HEK293 (cell line): ENCODE results near the gene NEK7.

Experiments
- CTCF ChIA-PET: fragments of 350-600 bp; formaldehyde crosslinking; extraction: SDS; loops from one replicate; lab custom pipeline; 2021; ENCODE audit warnings: antibody characterized with exemption; lab: Yijun Ruan, JAX
- POLR2A ChIA-PET: fragments of 300-600 bp; formaldehyde crosslinking; extraction: SDS; loops from one replicate; lab custom pipeline; 2020; ENCODE audit warnings: antibody characterized with exemption, inconsistent platforms; lab: Yijun Ruan, JAX
- H3K27ac ChIP-seq: fragments of 200-500 bp; sonication (Bioruptor generic); 2 replicates; pipeline ENCODE4 v1.5.1; 2014; ENCODE audit warnings: low read depth, low read length, control low read depth, inconsistent platforms; ENCODE audit errors: extremely low read depth
- H3K36me3 ChIP-seq, 2 experiments: fragments of 200-500 bp in 1 of 2; sonication (Bioruptor generic) in 1 of 2; 1 replicate in 1 of 2; 2 replicates in 1 of 2; pipeline ENCODE4 v1.5.1; 2014 to 2017; ENCODE audit warnings: inconsistent platforms in 2 of 2, low read length in 2 of 2; ENCODE audit not compliant: control insufficient read depth in 2 of 2, insufficient read depth in 1 of 2
- H3K4me1 ChIP-seq: fragments of 200-500 bp; sonication (Bioruptor generic); 2 replicates; pipeline ENCODE4 v1.5.1; 2014; ENCODE audit warnings: mild to moderate bottlenecking, low read length, inconsistent platforms; ENCODE audit not compliant: control insufficient read depth, insufficient read depth
- H3K4me3 ChIP-seq: 2 replicates; pipeline ENCODE4 v1.5.1; 2011; ENCODE audit warnings: low read depth, mild to moderate bottlenecking, control low read depth, low read length, moderate library complexity
- H3K9me3 ChIP-seq: fragments of 200-500 bp; sonication (Bioruptor generic); 2 replicates; pipeline ENCODE4 v1.5.1; 2014; ENCODE audit warnings: low read depth, low read length, inconsistent platforms; ENCODE audit not compliant: control insufficient read depth, insufficient read depth
- BCL11A ChIP-seq: fragments of 450-650 bp; formaldehyde crosslinking; IDR thresholded peaks from 2 replicates; pipeline ENCODE4 v1.5.1; 2016; ENCODE audit warnings: low read depth, missing biosample characterization, missing genetic modification characterization
- BCL6B ChIP-seq: fragments of 450-650 bp; formaldehyde crosslinking; IDR thresholded peaks from 2 replicates; pipeline ENCODE4 v1.5.1; 2017; ENCODE audit warnings: missing biosample characterization, missing genetic modification characterization
- ELK4 ChIP-seq: IDR thresholded peaks from 2 replicates; pipeline ENCODE4 v1.6.1; 2011; ENCODE audit warnings: mild to moderate bottlenecking, low read depth, low read length, borderline replicate concordance
- GLI2 ChIP-seq: fragments of 450-650 bp; formaldehyde crosslinking; IDR thresholded peaks from 2 replicates; pipeline ENCODE4; 2017; ENCODE audit warnings: missing biosample characterization, missing genetic modification characterization, low read depth, borderline replicate concordance
- GLIS1 ChIP-seq: fragments of 450-650 bp; formaldehyde crosslinking; IDR thresholded peaks from 2 replicates; pipeline ENCODE4 v1.5.1; 2016; ENCODE audit warnings: missing biosample characterization, missing genetic modification characterization
- HOXD13 ChIP-seq: sonication (generic); formaldehyde crosslinking; IDR thresholded peaks from 2 replicates; pipeline ENCODE4 v1.8.0; 2022; ENCODE audit warnings: missing genetic modification reagents, borderline replicate concordance
- KLF1 ChIP-seq: fragments of 450-650 bp; formaldehyde crosslinking; IDR thresholded peaks from 2 replicates; pipeline ENCODE4 v1.5.1; 2016; ENCODE audit warnings: missing biosample characterization, missing genetic modification characterization
- PBX3 ChIP-seq: sonication (generic); formaldehyde crosslinking; IDR thresholded peaks from 2 replicates; pipeline ENCODE4 v1.8.1; 2022; ENCODE audit warnings: mild to moderate bottlenecking, moderate library complexity, missing genetic modification reagents
- PRDM6 ChIP-seq: fragments of 450-650 bp; formaldehyde crosslinking; IDR thresholded peaks from 2 replicates; pipeline ENCODE4 v1.5.1; 2017; ENCODE audit warnings: missing biosample characterization, missing genetic modification characterization
- WT1 ChIP-seq: fragments of 450-650 bp; formaldehyde crosslinking; IDR thresholded peaks from 2 replicates; pipeline ENCODE4 v1.5.1; 2016; ENCODE audit warnings: missing biosample characterization, missing genetic modification characterization
- ZBTB21 ChIP-seq: fragments of 450-650 bp; formaldehyde crosslinking; IDR thresholded peaks from 2 replicates; pipeline ENCODE4 v1.5.1; 2017; ENCODE audit warnings: missing biosample characterization, missing genetic modification characterization
- ZFHX2 ChIP-seq: fragments of 450-650 bp; formaldehyde crosslinking; conservative IDR thresholded peaks from 2 replicates; pipeline ENCODE4 v1.5.1; 2016; ENCODE audit warnings: missing biosample characterization, missing genetic modification characterization
- ZNF121 ChIP-seq: fragments of 450-650 bp; formaldehyde crosslinking; IDR thresholded peaks from 2 replicates; pipeline ENCODE4 v1.5.1; 2016; ENCODE audit warnings: missing biosample characterization, missing genetic modification characterization
- ZNF132 ChIP-seq: fragments of 450-650 bp; formaldehyde crosslinking; IDR thresholded peaks from 2 replicates; pipeline ENCODE4 v1.5.1; 2017; ENCODE audit warnings: missing biosample characterization, missing genetic modification characterization, borderline replicate concordance
- ZNF169 ChIP-seq: fragments of 450-650 bp; formaldehyde crosslinking; IDR thresholded peaks from 2 replicates; pipeline ENCODE4 v1.5.1; 2016; ENCODE audit warnings: missing biosample characterization, missing genetic modification characterization
- ZNF221 ChIP-seq: fragments of 450-650 bp; formaldehyde crosslinking; IDR thresholded peaks from 2 replicates; pipeline ENCODE4 v1.5.1; 2017; ENCODE audit warnings: missing biosample characterization, missing genetic modification characterization, borderline replicate concordance
- ZNF354C ChIP-seq: fragments of 450-650 bp; formaldehyde crosslinking; IDR thresholded peaks from 2 replicates; pipeline ENCODE4 v1.5.1; 2016; ENCODE audit warnings: missing biosample characterization, missing genetic modification characterization, low read depth, borderline replicate concordance
- ZNF362 ChIP-seq: fragments of 450-650 bp; formaldehyde crosslinking; IDR thresholded peaks from 2 replicates; pipeline ENCODE4 v1.5.1; 2016; ENCODE audit warnings: missing biosample characterization, missing genetic modification characterization
- ZNF514 ChIP-seq: fragments of 450-650 bp; formaldehyde crosslinking; IDR thresholded peaks from 2 replicates; pipeline ENCODE4 v1.5.1; 2016; ENCODE audit warnings: missing biosample characterization, missing genetic modification characterization
- ZNF530 ChIP-seq: fragments of 450-650 bp; formaldehyde crosslinking; IDR thresholded peaks from 2 replicates; pipeline ENCODE4 v1.5.1; 2016; ENCODE audit warnings: low read depth, missing biosample characterization, missing genetic modification characterization
- ZNF549 ChIP-seq: fragments of 450-650 bp; IDR thresholded peaks from 2 replicates; pipeline ENCODE4 v1.5.1; 2018; ENCODE audit warnings: missing biosample characterization, missing genetic modification characterization, mild to moderate bottlenecking, inconsistent platforms, moderate library complexity
- ZNF560 ChIP-seq: fragments of 450-650 bp; formaldehyde crosslinking; IDR thresholded peaks from 2 replicates; pipeline ENCODE4 v1.5.1; 2017; ENCODE audit warnings: missing biosample characterization, missing genetic modification characterization, borderline replicate concordance
- ZNF571 ChIP-seq: fragments of 450-650 bp; formaldehyde crosslinking; IDR thresholded peaks from 2 replicates; pipeline ENCODE4 v1.5.0; 2017; ENCODE audit warnings: missing biosample characterization, missing genetic modification characterization
- ZNF610 ChIP-seq: fragments of 450-650 bp; formaldehyde crosslinking; IDR thresholded peaks from 2 replicates; pipeline ENCODE4 v1.5.1; 2016; ENCODE audit warnings: missing biosample characterization, missing genetic modification characterization, borderline replicate concordance
- ZNF658 ChIP-seq: fragments of 450-650 bp; formaldehyde crosslinking; IDR thresholded peaks from 2 replicates; pipeline ENCODE4; 2016; ENCODE audit warnings: missing biosample characterization, missing genetic modification characterization
- ZSCAN23 ChIP-seq: fragments of 450-650 bp; formaldehyde crosslinking; IDR thresholded peaks from 2 replicates; pipeline ENCODE4 v1.5.1; 2016; ENCODE audit warnings: missing biosample characterization, missing genetic modification characterization
- ZXDB ChIP-seq: fragments of 450-650 bp; formaldehyde crosslinking; IDR thresholded peaks from 2 replicates; pipeline ENCODE4 v1.5.1; 2016; ENCODE audit warnings: missing biosample characterization, missing genetic modification characterization
- TF ChIP-seq, protein P1 (sequence below): fragments of 450-650 bp; formaldehyde crosslinking; IDR thresholded peaks from 2 replicates; pipeline ENCODE4 v1.5.1; 2016; ENCODE audit warnings: missing biosample characterization, missing genetic modification characterization
- TF ChIP-seq, protein P2 (sequence below): fragments of 450-650 bp; formaldehyde crosslinking; IDR thresholded peaks from 2 replicates; pipeline ENCODE4 v1.5.1; 2017; ENCODE audit warnings: missing biosample characterization, missing genetic modification characterization

Gene NEK7

GRCh38 chr1:198300451-198300850, 143.7 kb downstream of the NEK7 start:
- no peak overlapping the region for H3K4me3 ChIP-seq
- no peak for TF ChIP-seq GLIS1 (tag by site-specific recombination)
- no peak for TF ChIP-seq KLF1 (tag by site-specific recombination)
- TF ChIP-seq ZNF549 (tag by site-specific recombination), result no peak
- no peak for TF ChIP-seq ZXDB
- no peak for TF ChIP-seq ZFHX2 (tag by site-specific recombination)
- TF ChIP-seq ZNF362 (tag by site-specific recombination), result no peak
- TF ChIP-seq, protein P1, sequence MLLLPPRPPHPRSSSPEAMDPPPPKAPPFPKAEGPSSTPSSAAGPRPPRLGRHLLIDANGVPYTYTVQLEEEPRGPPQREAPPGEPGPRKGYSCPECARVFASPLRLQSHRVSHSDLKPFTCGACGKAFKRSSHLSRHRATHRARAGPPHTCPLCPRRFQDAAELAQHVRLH (tag by site-specific recombination), result no peak
- no peak for TF ChIP-seq ZNF354C (tag by site-specific recombination)
- TF ChIP-seq ZNF514 (tag by site-specific recombination), result no peak
- TF ChIP-seq ZBTB21 (tag by site-specific recombination), result no peak
- ChIA-PET CTCF (interaction anchor here (0.5 kb wide), 1 partner anchor 223 kb away, joined by 6 read pairs; no protein-coding TSS in a partner anchor), POLR2A (no interaction called here)
- no peak overlapping the region for H3K27ac ChIP-seq
- H3K9me3 ChIP-seq, result no peaks in the 10 kb centered on the region
- peaks cover 0 to 3% of the 10 kb centered on the region in 2 experiments; a peak in 1 of 3 replicates for H3K36me3 ChIP-seq
- H3K4me1 ChIP-seq, result no peaks in the 10 kb centered on the region

DNA sequence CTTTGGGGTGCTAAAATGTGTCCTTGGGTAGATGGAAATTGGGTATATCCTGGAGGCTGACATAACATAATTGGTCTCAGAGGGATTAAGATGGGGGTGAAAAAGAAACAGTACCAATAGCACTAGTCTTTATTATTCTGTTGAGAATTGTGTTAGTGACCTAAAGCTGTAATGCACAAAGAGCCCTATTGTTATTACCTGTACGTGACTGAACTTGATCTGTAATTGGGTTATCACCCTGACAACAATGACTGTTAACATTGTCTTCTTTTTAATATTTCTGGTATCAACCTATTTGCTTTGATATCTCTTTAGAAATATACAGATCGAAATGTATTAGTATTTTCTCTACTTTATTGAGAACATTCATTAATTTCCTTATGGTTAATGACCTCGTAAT, 147.6 kb downstream of the NEK7 start:
- Histone ChIP-seq H3K4me1 (no peaks in the 10 kb centered on the region; the same call in 1 of the 2 replicates), H3K36me3 (no peaks in the 10 kb centered on the region), H3K9me3 (no peaks in the 10 kb centered on the region), H3K4me3 (no peak overlapping the region), H3K27ac (no peak overlapping the region)
- ChIA-PET CTCF (interaction anchor here (0.6 kb wide), 2 partner anchors 19 to 99 kb away, joined by 3 read pairs; no protein-coding TSS in a partner anchor), POLR2A (no interaction called here)
- TF ChIP-seq HOXD13 (CRISPR knock-in tag), result no peak
- no peak for TF ChIP-seq WT1 (tag by site-specific recombination)
- no peak for TF ChIP-seq BCL11A (tag by site-specific recombination)
- TF ChIP-seq, protein P2, sequence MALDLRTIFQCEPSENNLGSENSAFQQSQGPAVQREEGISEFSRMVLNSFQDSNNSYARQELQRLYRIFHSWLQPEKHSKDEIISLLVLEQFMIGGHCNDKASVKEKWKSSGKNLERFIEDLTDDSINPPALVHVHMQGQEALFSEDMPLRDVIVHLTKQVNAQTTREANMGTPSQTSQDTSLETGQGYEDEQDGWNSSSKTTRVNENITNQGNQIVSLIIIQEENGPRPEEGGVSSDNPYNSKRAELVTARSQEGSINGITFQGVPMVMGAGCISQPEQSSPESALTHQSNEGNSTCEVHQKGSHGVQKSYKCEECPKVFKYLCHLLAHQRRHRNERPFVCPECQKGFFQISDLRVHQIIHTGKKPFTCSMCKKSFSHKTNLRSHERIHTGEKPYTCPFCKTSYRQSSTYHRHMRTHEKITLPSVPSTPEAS (tag by site-specific recombination), result no peak
- no peak for TF ChIP-seq ZNF560
- no peak for TF ChIP-seq PBX3 (CRISPR knock-in tag)
- TF ChIP-seq ELK4, result no peak
- TF ChIP-seq GLI2, result no peak
- TF ChIP-seq ZNF132, result no peak
- no peak for TF ChIP-seq ZNF121
- no peak for TF ChIP-seq ZNF610
- no peak for TF ChIP-seq ZNF571 (tag by site-specific recombination)
- no peak for TF ChIP-seq BCL6B (tag by site-specific recombination)
- TF ChIP-seq ZSCAN23, result no peak
- TF ChIP-seq ZNF658 (tag by site-specific recombination), result no peak
- no peak for TF ChIP-seq ZNF169 (tag by site-specific recombination)
- TF ChIP-seq ZNF221, result no peak
- TF ChIP-seq PRDM6 (tag by site-specific recombination), result no peak
- TF ChIP-seq ZNF530 (tag by site-specific recombination), result no peak
